Breast epithelium (tissue), 4 donors: ENCODE results near the gene HOXB6. TPM values are rescaled to one million over a fixed set of nuclear protein-coding genes. Genes with fewer than 3 reads are reported as not detected.

Source experiments
- DNase-seq, 2 donors: peaks; one replicate each; pipeline ENCODE4 v3.0.0-alpha.2; 2019; ENCODE audit warnings: low spot score in 2 of 2
- H3K27ac ChIP-seq, 2 donors: fragments of 200-600 bp; sonication (generic) in 1 of 2; one replicate each; pipeline ENCODE4 v1.5.1; 2016 to 2019; ENCODE audit warnings: mild to moderate bottlenecking in 1 of 2
- H3K27me3 ChIP-seq, 2 donors: fragments of 200-600 bp; sonication (generic) in 1 of 2; one replicate each; pipeline versions ENCODE4 v1.5.1 to v1.6.0; 2017 to 2019; ENCODE audit warnings: control low read depth in 1 of 2, mild to moderate bottlenecking in 1 of 2
- H3K36me3 ChIP-seq: fragments of 200-600 bp; one replicate; pipeline ENCODE4 v1.5.1; 2019
- H3K4me1 ChIP-seq, 2 donors: fragments of 200-600 bp; sonication (generic); one replicate each; pipeline ENCODE4 v1.5.1; 2016 to 2019; ENCODE audit warnings: control low read depth in 1 of 2
- H3K4me3 ChIP-seq, 3 donors: fragments of 200-600 bp; sonication (generic); 1 replicate in 2 of 3; 2 replicates in 1 of 3; pipeline ENCODE4 v1.5.1; 2016 to 2019; ENCODE audit warnings: mild to moderate bottlenecking in 3 of 3, moderate library complexity in 2 of 3
- H3K9me3 ChIP-seq, 2 donors: fragments of 200-600 bp; sonication (generic) in 1 of 2; one replicate each; pipeline ENCODE4 v1.5.1; 2016 to 2019; ENCODE audit warnings: control low read depth in 1 of 2
- CTCF ChIP-seq, 3 donors: fragments of 450-650 bp; IDR thresholded peaks; one replicate each; pipeline ENCODE4 v1.5.1; 2016 to 2017; ENCODE audit warnings: antibody characterized with exemption in 3 of 3, mild to moderate bottlenecking in 3 of 3, moderate library complexity in 3 of 3
- POLR2A ChIP-seq: fragments of 450-650 bp; IDR thresholded peaks from one replicate; pipeline ENCODE4 v1.6.1; 2016; ENCODE audit warnings: antibody characterized with exemption, mild to moderate bottlenecking, moderate library complexity
- POLR2AphosphoS5 ChIP-seq, 3 donors: sonication (generic); formaldehyde crosslinking; IDR thresholded peaks; one replicate each; pipeline ENCODE4 v1.6.1; 2017; ENCODE audit warnings: antibody characterized with exemption in 3 of 3
- intact Hi-C: fragments of 100-400 bp; cut with DNase I; formaldehyde crosslinking; loops from one replicate; pipeline ENCODE4 v1.15.1; 2023; ENCODE audit warnings: low total_unique reads
- total RNA-seq, 3 donors: library from RNA; depleted of rRNA; stranded (reverse); fragments of >200 nt; gene quantifications; one replicate each; pipeline ENCODE4 v1.1.0, GENCODE V29; 2016

HOXB6 gene
- total RNA-seq, 3 donors from 2014 or later, result 1.0 to 24.9 (median 18.2) TPM

DNA sequence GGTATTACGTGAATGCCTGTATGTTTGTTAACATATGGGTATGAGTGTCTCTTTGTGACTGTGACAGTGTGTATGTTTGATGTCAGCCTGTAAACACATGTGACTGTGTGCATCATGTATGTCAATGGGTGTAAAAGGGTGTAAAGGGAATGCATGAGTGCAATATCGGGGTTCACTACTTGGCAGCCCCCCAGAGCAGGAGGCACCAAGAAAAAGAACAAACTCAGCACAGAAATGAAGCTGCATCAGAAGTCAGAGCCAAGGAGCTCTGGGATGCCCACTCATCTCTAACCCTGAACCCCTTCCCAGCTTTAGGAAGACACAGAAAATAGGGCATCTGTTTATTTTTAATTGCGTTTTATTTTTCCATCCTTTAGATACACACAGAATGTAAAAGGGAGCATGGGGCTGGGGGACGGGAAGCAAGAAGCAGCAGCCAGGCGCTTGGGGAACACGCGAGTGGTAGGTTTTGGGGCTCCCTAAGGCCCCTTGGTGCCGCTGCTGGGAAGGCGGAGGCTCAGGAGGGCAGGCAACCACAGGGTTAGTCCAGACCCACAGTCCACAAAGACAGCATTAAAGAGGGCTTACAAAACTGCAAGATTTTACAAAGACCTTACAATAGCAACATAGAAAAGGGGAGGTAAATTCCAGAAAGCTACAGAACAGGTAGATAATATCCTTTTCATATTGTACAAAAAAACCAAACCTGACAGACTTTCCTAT is 2.3 kb upstream of the HOXB6 start:
- DNase-seq, result no peak
- no peak for TF ChIP-seq POLR2A
- TF ChIP-seq CTCF (IDR thresholded peaks at IDR 0.05), result no peak
- TF ChIP-seq POLR2AphosphoS5 (IDR thresholded peaks at IDR 0.05), result no peak
- no peaks in the 10 kb centered on the region for H3K36me3 ChIP-seq
- H3K4me3 ChIP-seq, result no peak overlapping the region
- no peak overlapping the region for H3K27ac ChIP-seq
- peaks cover 6 to 97% of the 10 kb centered on the region in 2 donors for H3K27me3 ChIP-seq
- intact Hi-C loops, result no loop called here
- H3K9me3 ChIP-seq, result no peaks in the 10 kb centered on the region
- H3K4me1 ChIP-seq, result no peaks in the 10 kb centered on the region

DNA sequence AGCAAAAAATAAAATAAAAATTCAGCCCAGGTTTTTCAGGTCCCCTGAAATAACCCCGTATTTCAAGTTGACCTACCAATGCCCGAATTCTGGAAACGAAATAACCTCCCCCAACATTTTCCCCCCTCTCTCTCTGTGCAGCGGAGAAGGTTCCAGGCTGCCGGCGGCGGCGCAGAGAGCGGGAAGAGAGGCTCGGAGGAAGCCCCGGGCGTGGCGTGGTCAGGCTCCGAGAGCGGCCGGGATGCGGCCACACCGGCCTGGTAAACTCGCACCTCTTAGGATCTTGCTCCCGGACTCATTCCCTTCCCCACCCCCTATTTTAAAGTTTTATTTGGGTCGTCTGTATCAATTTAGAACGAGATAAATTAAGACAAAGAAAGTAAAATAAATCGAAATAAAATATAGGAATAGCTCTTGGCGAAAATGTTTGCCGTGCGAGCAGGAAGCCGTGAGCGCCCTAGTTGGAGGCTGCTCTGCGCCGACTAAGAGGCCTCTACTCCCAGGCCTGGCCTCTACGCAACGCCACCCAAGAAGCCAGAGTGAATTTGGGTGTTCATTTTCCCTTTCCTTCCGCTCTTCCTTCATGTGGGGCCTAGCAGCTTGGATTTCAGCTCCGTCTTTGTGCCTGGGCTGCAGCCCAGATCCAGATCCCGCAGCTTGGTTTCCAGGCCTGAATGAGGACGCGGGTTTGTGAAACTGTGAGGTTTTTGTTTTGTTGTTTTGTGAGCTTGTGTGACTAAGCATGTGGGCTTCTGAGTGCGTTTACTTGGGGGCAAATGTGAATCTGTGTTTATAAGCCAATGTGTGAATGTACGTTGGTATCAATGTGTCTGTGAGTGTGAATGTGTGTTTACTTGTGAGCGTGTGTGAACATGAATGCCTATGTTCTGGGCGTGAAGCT is 1.5 kb upstream of the HOXB6 start:
- Histone ChIP-seq H3K9me3 (no peaks in the 10 kb centered on the region), H3K36me3 (no peaks in the 10 kb centered on the region), H3K4me1 (no peaks in the 10 kb centered on the region), H3K27ac (no peak overlapping the region), H3K27me3 (peaks cover 3 to 97% of the 10 kb centered on the region in 2 donors), H3K4me3 (no peak overlapping the region)
- no peak for DNase-seq
- intact Hi-C loops, result no loop called here
- no peak for TF ChIP-seq CTCF (IDR thresholded peaks at IDR 0.05)
- no peak for TF ChIP-seq POLR2A
- no peak for TF ChIP-seq POLR2AphosphoS5 (IDR thresholded peaks at IDR 0.05)

GRCh38 chr17:48605409-48605919 is 678 bp upstream of the HOXB6 start:
- TF ChIP-seq POLR2A (no peak), POLR2AphosphoS5 (IDR thresholded peaks at IDR 0.05) (no peak), CTCF (IDR thresholded peaks at IDR 0.05) (no peak)
- Histone ChIP-seq H3K9me3 (no peaks in the 10 kb centered on the region), H3K4me3 (peak overlapping the region; percentile 28 to 55 (median 52)), H3K4me1 (no peaks in the 10 kb centered on the region), H3K36me3 (no peaks in the 10 kb centered on the region), H3K27ac (peak overlapping the region in 1 of 2 donors; percentile 82), H3K27me3 (peaks cover 3 to 97% of the 10 kb centered on the region in 2 donors)
- intact Hi-C loops, result no loop called here
- no peak for DNase-seq

GRCh38 chr17:48603959-48604769 is 622 bp downstream of the HOXB6 start:
- Histone ChIP-seq H3K27me3 (peaks cover 3 to 97% of the 10 kb centered on the region in 2 donors), H3K9me3 (no peaks in the 10 kb centered on the region), H3K36me3 (no peaks in the 10 kb centered on the region), H3K27ac (peak overlapping the region in 1 of 2 donors; percentile 82), H3K4me3 (peak overlapping the region; percentile 28 to 55 (median 52)), H3K4me1 (no peaks in the 10 kb centered on the region)
- TF ChIP-seq POLR2A (no peak), POLR2AphosphoS5 (IDR thresholded peaks at IDR 0.05) (no peak), CTCF (IDR thresholded peaks at IDR 0.05) (no peak)
- DNase-seq, result no peak
- intact Hi-C loops, result no loop called here
